LNCAP (cell line): Measurements from ENCODE around the gene SKOR1.

Source experiments
- CTCF ChIP-seq: fragments of 450-650 bp; IDR thresholded peaks from 2 replicates; pipeline ENCODE4 v1.5.1; 2017; ENCODE audit warnings: mild to moderate bottlenecking

SKOR1 gene

DNA sequence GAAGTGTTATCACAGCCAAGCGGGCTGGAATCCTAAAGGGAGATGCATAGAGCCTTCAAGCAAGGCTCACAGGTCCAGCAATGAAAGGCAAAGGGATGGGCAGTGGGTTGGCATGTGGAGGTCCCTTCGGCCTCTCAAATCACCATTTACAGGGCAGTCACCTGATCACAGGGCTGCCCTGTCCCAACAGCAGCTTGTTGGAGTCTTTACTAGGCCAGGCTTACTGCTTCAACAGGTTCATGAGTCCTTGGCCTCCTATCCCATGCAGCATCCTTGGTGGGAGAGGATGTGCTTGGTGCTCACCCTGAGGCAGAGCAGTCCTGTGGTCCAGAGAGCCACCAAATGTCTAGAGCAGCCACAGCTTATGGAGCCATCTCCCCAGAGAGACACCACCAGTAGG lies 24.2 kb upstream of the SKOR1 start:
- TF ChIP-seq CTCF = no peak

DNA sequence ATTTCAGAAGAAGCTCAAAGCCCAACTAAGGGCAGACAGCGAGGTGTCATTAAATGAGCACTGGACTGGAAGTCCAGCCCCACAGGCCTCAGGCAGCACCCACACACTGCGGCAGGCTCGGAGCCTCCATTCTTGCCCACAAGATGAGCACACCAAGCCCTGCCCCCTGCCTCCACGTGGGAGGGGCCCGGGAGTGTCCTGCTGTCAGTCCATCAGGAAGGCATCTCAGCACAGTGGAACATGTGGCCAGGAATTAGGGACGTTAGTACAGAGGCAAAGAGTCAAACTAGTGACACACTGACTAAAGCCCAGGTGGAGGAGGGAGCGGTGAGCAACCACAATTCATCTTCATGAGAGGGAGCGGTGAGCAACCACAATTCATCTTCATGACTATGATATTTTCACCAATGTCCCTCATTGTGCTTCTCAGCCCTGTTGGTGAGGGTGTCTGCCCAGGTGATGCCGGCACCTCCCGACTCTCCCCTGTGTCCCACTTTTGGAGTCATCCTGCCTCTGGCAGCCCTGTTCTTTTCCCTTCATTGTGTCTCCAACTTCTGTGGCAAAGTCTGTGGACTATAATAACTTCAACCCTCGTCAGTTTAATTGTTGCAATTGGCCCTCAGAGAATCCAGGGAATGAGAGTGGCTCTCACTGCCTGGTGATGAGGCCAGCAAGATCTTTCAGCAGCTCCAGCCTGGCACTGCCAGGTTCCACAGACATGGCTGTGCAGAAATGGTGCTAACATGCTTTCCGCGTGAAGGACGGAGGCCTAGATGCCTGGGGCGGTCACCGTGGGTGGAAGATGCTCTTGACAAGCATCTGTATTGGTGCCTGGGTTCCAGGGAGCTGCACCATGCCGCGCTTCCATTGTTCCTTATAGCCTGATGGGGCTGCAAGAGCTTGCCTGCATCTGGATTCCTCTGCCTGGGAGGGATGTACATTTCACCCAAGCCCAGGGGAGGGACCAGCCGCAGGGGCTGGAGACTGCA lies 23.1 kb upstream of the SKOR1 start:
- no peak for TF ChIP-seq CTCF

GRCh38 chr15:67803299-67803698 lies 22.0 kb upstream of the SKOR1 start:
- no peak for TF ChIP-seq CTCF

DNA sequence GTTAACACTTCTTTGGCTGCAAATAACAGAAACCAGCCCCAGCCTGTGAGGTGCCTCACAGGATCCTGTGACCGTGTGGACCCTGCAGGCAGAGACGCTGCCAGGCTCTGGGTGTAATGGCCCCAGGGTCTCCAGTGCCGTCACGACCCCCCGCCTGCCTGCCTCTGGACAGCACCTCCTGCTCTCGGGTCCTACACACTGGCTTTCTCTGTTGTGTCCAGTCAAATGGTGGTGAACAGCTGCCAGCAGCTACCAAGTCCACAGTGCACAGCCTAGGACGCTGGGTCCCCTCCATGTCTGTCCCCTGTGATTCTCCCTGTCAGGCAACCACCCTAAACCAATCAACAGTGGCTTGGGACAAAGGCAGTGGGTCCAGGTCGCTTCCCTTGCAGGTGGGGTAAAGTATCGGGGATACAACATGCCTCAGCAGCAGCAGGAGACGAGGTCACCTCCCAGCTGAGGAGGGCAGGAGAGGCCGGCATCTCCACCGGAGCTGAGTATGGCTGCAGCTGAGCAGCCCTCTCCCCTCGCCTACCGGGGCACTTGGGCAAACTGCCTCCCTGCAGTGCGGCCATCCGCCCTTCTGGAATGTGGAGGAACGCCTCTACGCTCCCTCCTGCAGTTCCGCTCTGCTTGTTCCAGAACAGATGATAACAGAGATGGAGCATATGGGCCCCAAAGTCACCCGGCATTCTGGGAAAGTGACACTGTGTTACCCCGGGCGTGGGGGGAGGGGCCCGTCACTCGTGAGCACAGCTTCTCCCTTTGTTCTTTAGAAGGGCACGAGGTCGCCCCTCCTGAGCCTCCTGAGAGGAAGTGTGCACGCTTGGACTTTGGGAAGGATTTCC lies 21.1 kb upstream of the SKOR1 start:
- TF ChIP-seq CTCF = no peak

DNA sequence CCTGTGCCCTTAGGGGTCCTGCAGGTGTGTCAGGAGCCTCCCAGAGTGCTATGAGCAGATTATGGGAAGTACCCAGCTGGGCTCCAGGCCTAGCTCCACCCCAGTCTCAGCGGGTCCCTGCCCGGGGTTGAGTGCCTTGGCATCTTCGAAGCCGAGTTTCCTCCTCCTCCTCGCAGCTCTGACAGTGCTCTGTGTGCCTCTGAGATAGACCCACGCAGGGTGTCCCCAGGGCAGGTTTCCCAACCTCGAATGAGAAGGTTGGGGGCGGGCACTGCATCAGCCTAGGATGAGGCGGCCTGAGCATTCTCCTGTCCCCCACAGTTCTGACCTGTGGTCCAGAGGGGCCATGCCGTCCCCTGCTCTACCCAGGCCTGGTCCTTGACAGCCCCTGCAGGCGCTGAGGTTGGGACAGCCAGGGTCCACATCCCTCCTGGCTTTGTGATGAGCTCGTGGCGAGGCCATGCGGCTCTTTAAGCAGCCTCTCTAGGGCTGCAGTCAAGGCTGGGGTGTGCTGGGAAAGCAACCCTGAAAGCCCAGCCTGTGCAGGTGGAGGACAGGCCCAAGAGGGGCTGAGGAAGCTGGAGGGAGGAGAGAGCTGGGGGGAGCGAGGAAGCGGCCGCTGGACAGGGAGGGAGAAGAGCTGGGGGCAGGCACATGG lies 20.2 kb upstream of the SKOR1 start:
- TF ChIP-seq CTCF = no peak

DNA sequence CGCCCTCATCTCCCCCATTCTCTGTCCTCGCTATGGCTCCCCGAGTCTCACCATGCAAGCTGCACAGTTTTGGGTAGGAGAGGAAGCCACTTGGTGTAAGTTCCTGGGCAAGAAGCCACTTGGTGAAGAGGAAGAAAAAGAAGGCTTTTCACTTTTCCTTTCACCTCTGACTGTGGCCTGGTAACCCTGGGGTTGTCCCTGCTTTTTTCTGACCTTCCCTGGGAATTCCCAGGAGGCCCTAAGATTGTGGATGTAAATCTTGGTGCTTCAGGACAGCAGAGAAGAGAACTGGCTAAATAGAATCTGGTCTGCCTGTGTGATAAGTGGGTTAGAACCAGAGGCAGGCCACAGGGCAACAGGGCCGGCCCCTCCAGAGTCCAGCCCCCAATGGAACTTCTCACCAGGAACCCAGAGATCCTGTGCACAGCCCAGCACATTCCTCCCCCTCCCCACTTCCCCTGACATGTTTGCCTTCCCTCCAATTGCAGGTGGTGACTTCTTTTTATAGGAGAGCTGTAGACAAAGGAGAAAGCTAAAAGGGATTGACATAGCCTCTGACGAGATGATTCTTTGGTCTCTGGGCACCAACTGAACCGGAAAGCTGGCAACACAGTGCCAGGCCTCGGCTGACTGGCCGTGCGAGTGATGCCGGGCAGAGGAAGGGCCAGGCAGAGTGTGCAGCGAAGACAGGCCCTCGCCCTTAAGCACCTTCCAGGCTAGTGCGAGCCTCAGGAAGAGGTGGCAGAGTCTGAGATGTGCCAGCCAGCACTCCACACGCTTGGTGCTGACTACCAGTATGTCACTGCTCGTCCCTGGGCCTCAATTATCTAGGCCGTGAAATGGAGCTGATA lies 19.4 kb upstream of the SKOR1 start:
- no peak for TF ChIP-seq CTCF

GRCh38 chr15:67806536-67806935 lies 18.8 kb upstream of the SKOR1 start:
- TF ChIP-seq CTCF = no peak
